DMS153 treated with DMSO at 0.1 percent for 48 hours (cell line): ENCODE measurements around the gene ZMYM3.

Source experiments
- DNase-seq: peaks from one replicate; lab custom pipeline; 2025; ENCODE audit not compliant: unreplicated experiment; lab: John Stamatoyannopoulos, UW

ZMYM3 gene

GRCh38 chrX:71214604-71215337, 39.2 kb downstream of the ZMYM3 start:
- DNase-seq = no peak

- no peak for DNase-seq
These were observed 39.8 kb downstream of the ZMYM3 start for GRCh38 chrX:71214152-71214551.

GRCh38 chrX:71212536-71212935, 41.4 kb downstream of the ZMYM3 start:
- no peak for DNase-seq

GRCh38 chrX:71210816-71211215, 43.1 kb downstream of the ZMYM3 start:
- DNase-seq = no peak

- no peak for DNase-seq
These were observed 54.5 kb downstream of the ZMYM3 start for GRCh38 chrX:71199252-71200008.

GRCh38 chrX:71198066-71198465, 55.9 kb downstream of the ZMYM3 start:
- no peak for DNase-seq

- no peak for DNase-seq
These were observed 57.8 kb downstream of the ZMYM3 start for GRCh38 chrX:71195964-71196649.

GRCh38 chrX:71191248-71191647, 62.7 kb downstream of the ZMYM3 start:
- DNase-seq = no peak
